ENCODE data around the gene RNF213. TPM values are rescaled to one million over a fixed set of nuclear protein-coding genes. Genes with fewer than 3 reads are reported as not detected.

Gene RNF213
- total and polyA plus RNA-seq, 2 of the 8 experiments (the other 6 are each of a cell fraction or from before 2014, with no cell fraction given), result 33.8 to 62.8 TPM

- Histone ChIP-seq H3K27ac (ENCODE audit: low read depth, low read length) (no peak overlapping the region), H2BK12ac (ENCODE audit: low read depth, low read length) (peak overlapping the region; percentile 63; the same call in 1 of the 2 replicates), H3K36me3 (ENCODE audit: control insufficient read depth in 2 of 4, insufficient read depth in 4 of 4, low read length in 3 of 4) (peaks cover 0 to 6% (median 2%) of the 10 kb centered on the region in 4 experiments; a peak in 3 of 8 replicates), H3K27me3 (replicated peaks in 1 of 4; ENCODE audit: control insufficient read depth in 3 of 4, extremely low read depth in 1 of 4, insufficient read depth in 3 of 4, low read length in 3 of 4) (no peaks in the 10 kb centered on the region), H4K20me1 (replicated peaks in 1 of 2; ENCODE audit: control insufficient read depth in 1 of 2, insufficient read depth in 2 of 2, low read length in 2 of 2) (peaks cover 0 to 1% of the 10 kb centered on the region in 2 experiments), H3K56ac (replicated peaks; ENCODE audit: insufficient read length, low read depth, low read length) (no peak overlapping the region), H3K4me1 (replicated peaks in 1 of 4; ENCODE audit: control insufficient read depth in 3 of 4, insufficient read depth in 4 of 4, low read length in 3 of 4) (peaks cover 13 to 22% (median 18%) of the 10 kb centered on the region in 4 experiments), H3K4ac (replicated peaks; ENCODE audit: insufficient read length, low read depth, low read length) (peak overlapping the region; percentile 27), H3K79me2 (ENCODE audit: control insufficient read depth in 1 of 2, insufficient read depth in 2 of 2, low read length in 2 of 2) (peaks cover 0 to 10% of the 10 kb centered on the region in 2 experiments; a peak in 2 of 4 replicates), H2BK20ac (ENCODE audit: low read length) (peak overlapping the region; percentile 80; the same call in 1 of the 2 replicates), H3K18ac (ENCODE audit: extremely low read depth, low read length) (peak overlapping the region; percentile 51; the same call in 1 of the 2 replicates), H3K9ac (replicated peaks in 1 of 4; ENCODE audit: extremely low read depth in 1 of 4, low read depth in 3 of 4, low read length in 3 of 4) (no peak overlapping the region), H3K4me3 (ENCODE audit: extremely low read depth in 1 of 4, insufficient read depth in 2 of 4, low read depth in 3 of 4, low read length in 4 of 4) (0 out of 8 replicates have a peak overlapping the region, but pooled peaks of 1 of the 4 experiments have one; percentile 78), H2BK120ac (replicated peaks; ENCODE audit: low read depth, low read length) (no peak overlapping the region), H3K9me3 (ENCODE audit: insufficient read depth in 2 of 2, low read depth in 1 of 2, low read length in 1 of 2) (no peaks in the 10 kb centered on the region), H3K23ac (ENCODE audit: insufficient read length) (no peak overlapping the region), H4K5ac (ENCODE audit: insufficient read length, low read depth, low read length) (no peak overlapping the region), H3K4me2 (ENCODE audit: insufficient read depth in 1 of 2, low read depth in 2 of 2, low read length in 2 of 2) (peak overlapping the region; percentile 67 to 80; a peak in 2 of 4 replicates), H2AFZ (ENCODE audit: low read length) (no peak overlapping the region), H2BK15ac (ENCODE audit: low read length) (peak overlapping the region; percentile 36; the same call in 1 of the 2 replicates), H2BK5ac (ENCODE audit: low read depth, low read length) (peak overlapping the region; percentile 96), H3K23me2 (ENCODE audit: low read depth, low read length) (no peaks in the 10 kb centered on the region; the same call in 1 of the 2 replicates), H3K79me1 (ENCODE audit: low read depth, low read length) (0 out of 2 replicates have a peak, but pooled peaks cover 3% of the 10 kb centered on the region), H2AK5ac (ENCODE audit: low read depth, low read length) (peak overlapping the region; percentile 96; the same call in 1 of the 2 replicates), H3K14ac (ENCODE audit: insufficient read length) (no peak overlapping the region), H4K8ac (ENCODE audit: extremely low read depth, insufficient read depth, low read length) (peak overlapping the region; percentile 6; the same call in 1 of the 2 replicates), H4K91ac (replicated peaks; ENCODE audit: insufficient read length, low read length) (peak overlapping the region; percentile 99)
- 87% methylated on average over 8 of the region's 8 CpGs; no CpG with 5 or more reads in 1 of the 2 experiments for WGBS, 2 experiments (ENCODE audit: extremely low coverage in 1 of 2, insufficient coverage in 1 of 2, insufficient read length in 1 of 2, insufficient replicate concordance in 2 of 2, low coverage in 1 of 2, low lambda C conversion rate in 2 of 2, missing lambda C conversion rate in 1 of 2)
- ChIA-PET POLR2A (ENCODE audit: partially characterized antibody) (interaction anchor here (0.7 to 4.9 kb wide), 6 partner anchors 10 to 51 kb away, joined by 3 to 63 read pairs (median 8); no protein-coding TSS in a partner anchor), CTCF (ENCODE audit: partially characterized antibody) (interaction anchor here (0.9 to 1.6 kb wide), 4 partner anchors 7 to 120 kb away, joined by 3 to 6 read pairs (median 4); no protein-coding TSS in a partner anchor)
- DNase-seq (ENCODE audit: low read depth in 1 of 2, low spot score in 2 of 2) (no peak), FAIRE-seq (no peak)
- TF ChIP-seq SP1 (IDR thresholded peaks at IDR 0.05; ENCODE audit: low read depth, low read length) (no peak), YY1 (IDR thresholded peaks at IDR 0.05; ENCODE audit: low read depth, low read length) (no peak), SUZ12 (IDR thresholded peaks at IDR 0.05; ENCODE audit: low read length) (no peak), FOSL1 (IDR thresholded peaks at IDR 0.05; ENCODE audit: insufficient read depth, low read depth, low read length) (no peak), EP300 (IDR thresholded peaks at IDR 0.05; ENCODE audit: borderline replicate concordance in 1 of 2, low read depth in 2 of 2, low read length in 2 of 2) (no peak), SAP30 (IDR thresholded peaks at IDR 0.05; ENCODE audit: insufficient read depth, insufficient replicate concordance, low read length) (no peak), GTF2F1 (IDR thresholded peaks at IDR 0.05; ENCODE audit: borderline replicate concordance, low read depth, low read length) (no peak), RFX5 (IDR thresholded peaks at IDR 0.05; ENCODE audit: borderline replicate concordance, low read depth, low read length) (no peak), CBX5 (IDR thresholded peaks at IDR 0.05; ENCODE audit: low read depth, low read length) (no peak), NANOG (IDR thresholded peaks at IDR 0.05; ENCODE audit: insufficient read depth, low read depth, low read length, poor library complexity, severe bottlenecking) (no peak), SIX5 (IDR thresholded peaks at IDR 0.05; ENCODE audit: low read depth, low read length) (no peak)
Observed at GRCh38 chr17:80262775-80263244, 2.2 kb downstream of the RNF213 start.

Measured in H1 (cell line).